Osteoblast (primary cell): ENCODE data around the gene RB1. TPM values are rescaled to one million over a fixed set of nuclear protein-coding genes. Genes with fewer than 3 reads are reported as not detected.

Source experiments
- DNase-seq: peaks from one replicate; pipeline ENCODE4 v3.0.0; 2011; ENCODE audit warnings: low spot score, mixed read lengths; ENCODE audit not compliant: insufficient read length; ENCODE audit errors: missing footprints
- H2AFZ ChIP-seq: 2 replicates; pipeline ENCODE4 v1.6.0; 2011; ENCODE audit warnings: mild to moderate bottlenecking, low read length
- H3K27ac ChIP-seq: 2 replicates; pipeline ENCODE4 v1.5.1; 2011; ENCODE audit warnings: mild to moderate bottlenecking, low read depth, low read length, moderate library complexity
- H3K27me3 ChIP-seq: 2 replicates; pipeline ENCODE4 v1.6.0; 2012; ENCODE audit warnings: mild to moderate bottlenecking, control low read depth, inconsistent platforms, low read length, moderate library complexity; ENCODE audit not compliant: insufficient read depth
- H3K36me3 ChIP-seq: 2 replicates; pipeline ENCODE4 v1.5.1; 2011; ENCODE audit warnings: mild to moderate bottlenecking, low read length, control low read depth, moderate library complexity; ENCODE audit not compliant: insufficient read depth
- H3K4me1 ChIP-seq: 2 replicates; pipeline ENCODE4 v1.5.1; 2011; ENCODE audit warnings: mild to moderate bottlenecking, low read length, control low read depth, moderate library complexity; ENCODE audit not compliant: insufficient read depth
- H3K4me2 ChIP-seq: 2 replicates; pipeline ENCODE4 v1.6.0; 2011; ENCODE audit warnings: mild to moderate bottlenecking, low read length; ENCODE audit not compliant: insufficient read depth
- H3K4me3 ChIP-seq: fragments of 200-600 bp; sonication (generic); 3 replicates; pipeline ENCODE4 v1.5.1; 2012; ENCODE audit warnings: mild to moderate bottlenecking, low read length, inconsistent platforms; ENCODE audit not compliant: insufficient read depth
- H3K79me2 ChIP-seq: 2 replicates; pipeline ENCODE4 v1.6.0; 2012; ENCODE audit warnings: mild to moderate bottlenecking, low read length, control low read depth, inconsistent platforms; ENCODE audit not compliant: insufficient read depth
- H3K9me3 ChIP-seq: 2 replicates; pipeline ENCODE4 v1.5.1; 2011; ENCODE audit warnings: low read depth, low read length, control low read depth
- H4K20me1 ChIP-seq: 2 replicates; pipeline ENCODE4 v1.6.0; 2012; ENCODE audit warnings: mild to moderate bottlenecking, low read length, control low read depth; ENCODE audit not compliant: insufficient read depth
- CTCF ChIP-seq: IDR thresholded peaks from 2 replicates; pipeline ENCODE4 v1.5.1; 2011; ENCODE audit warnings: mild to moderate bottlenecking, low read depth, low read length, moderate library complexity; ENCODE audit errors: extremely low read depth
- total RNA-seq: library from RNA; depleted of rRNA; stranded (reverse); fragments of >200 nt; gene quantifications from 2 replicates; pipeline ENCODE4 v1.2.3, GENCODE V29; 2012

The RB1 gene
- total RNA-seq, 1 donor = 33.3 TPM

GRCh38 chr13:48492096-48492440 lies 188.5 kb downstream of the RB1 start:
- H3K4me1 ChIP-seq = peaks cover 23% of the 10 kb centered on the region
- no peak for TF ChIP-seq CTCF
- H2AFZ ChIP-seq = peak overlapping the region; percentile 88
- no peaks in the 10 kb centered on the region for H3K36me3 ChIP-seq
- H3K27me3 ChIP-seq = no peaks in the 10 kb centered on the region
- H3K4me3 ChIP-seq = peak overlapping the region; percentile 65
- peak overlapping the region; percentile 83 for H3K4me2 ChIP-seq
- no peaks in the 10 kb centered on the region for H4K20me1 ChIP-seq
- H3K27ac ChIP-seq = peak overlapping the region; percentile 55
- DNase-seq = no peak
- H3K9me3 ChIP-seq = no peaks in the 10 kb centered on the region
- H3K79me2 ChIP-seq = no peaks in the 10 kb centered on the region

- Histone ChIP-seq H3K27ac (peak overlapping the region; percentile 55), H4K20me1 (no peaks in the 10 kb centered on the region), H3K4me2 (peak overlapping the region; percentile 83), H3K36me3 (no peaks in the 10 kb centered on the region), H3K27me3 (no peaks in the 10 kb centered on the region), H3K4me1 (peaks cover 23% of the 10 kb centered on the region), H3K4me3 (peak overlapping the region; percentile 65), H2AFZ (peak overlapping the region; percentile 88), H3K79me2 (no peaks in the 10 kb centered on the region), H3K9me3 (no peaks in the 10 kb centered on the region)
- DNase-seq = peak; percentile 86
- TF ChIP-seq CTCF = no peak
Measured at GRCh38 chr13:48492470-48493065, 189.0 kb downstream of the RB1 start.

- peak overlapping the region; percentile 88 for H2AFZ ChIP-seq
- H3K27me3 ChIP-seq = no peaks in the 10 kb centered on the region
- peaks cover 23% of the 10 kb centered on the region for H3K4me1 ChIP-seq
- H3K79me2 ChIP-seq = no peaks in the 10 kb centered on the region
- peak overlapping the region; percentile 65 for H3K4me3 ChIP-seq
- no peaks in the 10 kb centered on the region for H3K9me3 ChIP-seq
- TF ChIP-seq CTCF = no peak
- no peak for DNase-seq
- no peaks in the 10 kb centered on the region for H3K36me3 ChIP-seq
- H3K4me2 ChIP-seq = peak overlapping the region; percentile 83
- no peaks in the 10 kb centered on the region for H4K20me1 ChIP-seq
- no peak overlapping the region for H3K27ac ChIP-seq
Measured at GRCh38 chr13:48493066-48493765, 189.7 kb downstream of the RB1 start.

- no peak overlapping the region for H3K27ac ChIP-seq
- no peaks in the 10 kb centered on the region for H3K79me2 ChIP-seq
- no peak overlapping the region for H3K4me2 ChIP-seq
- no peak for DNase-seq
- H4K20me1 ChIP-seq = no peaks in the 10 kb centered on the region
- no peak for TF ChIP-seq CTCF
- H3K27me3 ChIP-seq = no peaks in the 10 kb centered on the region
- peaks cover 26% of the 10 kb centered on the region for H3K4me1 ChIP-seq
- no peak overlapping the region for H3K4me3 ChIP-seq
- H2AFZ ChIP-seq = no peak overlapping the region
- no peaks in the 10 kb centered on the region for H3K9me3 ChIP-seq
- no peaks in the 10 kb centered on the region for H3K36me3 ChIP-seq
Measured at GRCh38 chr13:48493851-48494250, 190.3 kb downstream of the RB1 start.
